DND-41 (cell line): ENCODE measurements around the gene ANGPTL4.
"Not testable (repeated sequence)": the region's sequence is repeated elsewhere in the genome, so short reads cannot be mapped to it uniquely, and the experiment has no call there.

Experiments
- ATAC-seq: fragments of 200-7000 bp; cut with Tn5 transposase; 3 replicates; pipeline ENCODE4 v1.9.1; 2021; ENCODE audit warnings: low read depth; ENCODE audit not compliant: insufficient read depth
- DNase-seq: peaks from one replicate; pipeline ENCODE4 v3.0.0-alpha.2; 2020
- H2AFZ ChIP-seq: 2 replicates; pipeline ENCODE4 v1.6.0; 2012; ENCODE audit warnings: low read depth, low read length
- H3K27ac ChIP-seq: 2 replicates; pipeline ENCODE4 v1.5.1; 2012; ENCODE audit warnings: low read length, inconsistent platforms
- H3K27me3 ChIP-seq: fragments of 200-600 bp; sonication (generic); 2 replicates; pipeline ENCODE4 v1.6.0; 2012; ENCODE audit warnings: low read length, mild to moderate bottlenecking, inconsistent platforms; ENCODE audit not compliant: insufficient read depth, poor library complexity
- H3K36me3 ChIP-seq: 2 replicates; pipeline ENCODE4 v1.5.1; 2012; ENCODE audit warnings: low read length, inconsistent platforms; ENCODE audit not compliant: insufficient read depth
- H3K4me1 ChIP-seq: 2 replicates; pipeline ENCODE4 v1.5.1; 2012; ENCODE audit warnings: mild to moderate bottlenecking, low read length; ENCODE audit not compliant: insufficient read depth
- H3K4me2 ChIP-seq: 2 replicates; pipeline ENCODE4 v1.6.0; 2012; ENCODE audit warnings: mild to moderate bottlenecking, moderate library complexity, low read length, inconsistent platforms; ENCODE audit not compliant: insufficient read depth
- H3K4me3 ChIP-seq, 2 experiments: fragments of 200-600 bp in 1 of 2; shearing (Covaris generic) in 1 of 2; 2 replicates each; pipeline ENCODE4 v1.5.1; 2012 to 2016; ENCODE audit warnings: inconsistent platforms in 2 of 2, low read length in 2 of 2, mild to moderate bottlenecking in 2 of 2, low read depth in 1 of 2, moderate library complexity in 1 of 2
- H3K79me2 ChIP-seq: 2 replicates; pipeline ENCODE4 v1.6.0; 2012; ENCODE audit warnings: low read length, inconsistent platforms; ENCODE audit not compliant: insufficient read depth
- H3K9ac ChIP-seq: 2 replicates; pipeline ENCODE4 v1.6.0; 2012; ENCODE audit warnings: low read depth, mild to moderate bottlenecking, inconsistent platforms, low read length, moderate library complexity
- H3K9me3 ChIP-seq: 2 replicates; pipeline ENCODE4 v1.5.1; 2012; ENCODE audit warnings: low read length, moderate library complexity, mild to moderate bottlenecking, inconsistent platforms; ENCODE audit not compliant: insufficient read depth, severe bottlenecking
- H4K20me1 ChIP-seq: 2 replicates; pipeline ENCODE4 v1.6.0; 2012; ENCODE audit warnings: low read length; ENCODE audit not compliant: insufficient read depth
- EZH2 ChIP-seq: IDR thresholded peaks from 3 replicates; pipeline ENCODE4 v1.6.1; 2012; ENCODE audit warnings: borderline replicate concordance, low read depth, mild to moderate bottlenecking, moderate library complexity, low read length, inconsistent platforms; ENCODE audit not compliant: severe bottlenecking
- TF ChIP-seq, protein P1 (sequence below): IDR thresholded peaks from 2 replicates; pipeline ENCODE4 v1.5.1; 2012; ENCODE audit warnings: borderline replicate concordance, low read length, moderate library complexity, mild to moderate bottlenecking; ENCODE audit not compliant: poor library complexity, severe bottlenecking; ENCODE audit errors: extremely low read depth

Gene ANGPTL4

GRCh38 chr19:8404391-8405151 lies 40.6 kb downstream of the ANGPTL4 start:
- TF ChIP-seq EZH2, result no peak
- TF ChIP-seq, protein P1, sequence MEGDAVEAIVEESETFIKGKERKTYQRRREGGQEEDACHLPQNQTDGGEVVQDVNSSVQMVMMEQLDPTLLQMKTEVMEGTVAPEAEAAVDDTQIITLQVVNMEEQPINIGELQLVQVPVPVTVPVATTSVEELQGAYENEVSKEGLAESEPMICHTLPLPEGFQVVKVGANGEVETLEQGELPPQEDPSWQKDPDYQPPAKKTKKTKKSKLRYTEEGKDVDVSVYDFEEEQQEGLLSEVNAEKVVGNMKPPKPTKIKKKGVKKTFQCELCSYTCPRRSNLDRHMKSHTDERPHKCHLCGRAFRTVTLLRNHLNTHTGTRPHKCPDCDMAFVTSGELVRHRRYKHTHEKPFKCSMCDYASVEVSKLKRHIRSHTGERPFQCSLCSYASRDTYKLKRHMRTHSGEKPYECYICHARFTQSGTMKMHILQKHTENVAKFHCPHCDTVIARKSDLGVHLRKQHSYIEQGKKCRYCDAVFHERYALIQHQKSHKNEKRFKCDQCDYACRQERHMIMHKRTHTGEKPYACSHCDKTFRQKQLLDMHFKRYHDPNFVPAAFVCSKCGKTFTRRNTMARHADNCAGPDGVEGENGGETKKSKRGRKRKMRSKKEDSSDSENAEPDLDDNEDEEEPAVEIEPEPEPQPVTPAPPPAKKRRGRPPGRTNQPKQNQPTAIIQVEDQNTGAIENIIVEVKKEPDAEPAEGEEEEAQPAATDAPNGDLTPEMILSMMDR, result no peak
- no peak for ATAC-seq

GRCh38 chr19:8410718-8411117 lies 46.8 kb downstream of the ANGPTL4 start:
- DNase-seq, H3K9ac ChIP-seq, H3K27ac ChIP-seq, H3K9me3 ChIP-seq, H3K4me3 ChIP-seq, H3K36me3 ChIP-seq, H3K27me3 ChIP-seq, ATAC-seq, H4K20me1 ChIP-seq, H2AFZ ChIP-seq, H3K79me2 ChIP-seq, H3K4me2 ChIP-seq: not testable (repeated sequence)
- peaks cover 10% of the 10 kb centered on the region for H3K4me1 ChIP-seq
- TF ChIP-seq, protein P1, result peak; percentile 26

More at GRCh38 chr19:8404391-8405151, 40.6 kb downstream of the ANGPTL4 start:
- DNase-seq, result no peak
- no peak overlapping the region for H3K9ac ChIP-seq
- H3K4me3 ChIP-seq, result no peak overlapping the region
- H3K27ac ChIP-seq, result no peak overlapping the region
- H3K9me3 ChIP-seq, result no peaks in the 10 kb centered on the region
- H3K4me1 ChIP-seq, result no peaks in the 10 kb centered on the region
- H3K27me3 ChIP-seq, result no peaks in the 10 kb centered on the region
- no peak overlapping the region for H3K4me2 ChIP-seq
- H2AFZ ChIP-seq, result no peak overlapping the region
- peaks cover 42% of the 10 kb centered on the region for H3K36me3 ChIP-seq
- peaks cover 13% of the 10 kb centered on the region for H4K20me1 ChIP-seq
- H3K79me2 ChIP-seq, result peaks cover 14% of the 10 kb centered on the region; the same call in 1 of the 2 replicates

DNA sequence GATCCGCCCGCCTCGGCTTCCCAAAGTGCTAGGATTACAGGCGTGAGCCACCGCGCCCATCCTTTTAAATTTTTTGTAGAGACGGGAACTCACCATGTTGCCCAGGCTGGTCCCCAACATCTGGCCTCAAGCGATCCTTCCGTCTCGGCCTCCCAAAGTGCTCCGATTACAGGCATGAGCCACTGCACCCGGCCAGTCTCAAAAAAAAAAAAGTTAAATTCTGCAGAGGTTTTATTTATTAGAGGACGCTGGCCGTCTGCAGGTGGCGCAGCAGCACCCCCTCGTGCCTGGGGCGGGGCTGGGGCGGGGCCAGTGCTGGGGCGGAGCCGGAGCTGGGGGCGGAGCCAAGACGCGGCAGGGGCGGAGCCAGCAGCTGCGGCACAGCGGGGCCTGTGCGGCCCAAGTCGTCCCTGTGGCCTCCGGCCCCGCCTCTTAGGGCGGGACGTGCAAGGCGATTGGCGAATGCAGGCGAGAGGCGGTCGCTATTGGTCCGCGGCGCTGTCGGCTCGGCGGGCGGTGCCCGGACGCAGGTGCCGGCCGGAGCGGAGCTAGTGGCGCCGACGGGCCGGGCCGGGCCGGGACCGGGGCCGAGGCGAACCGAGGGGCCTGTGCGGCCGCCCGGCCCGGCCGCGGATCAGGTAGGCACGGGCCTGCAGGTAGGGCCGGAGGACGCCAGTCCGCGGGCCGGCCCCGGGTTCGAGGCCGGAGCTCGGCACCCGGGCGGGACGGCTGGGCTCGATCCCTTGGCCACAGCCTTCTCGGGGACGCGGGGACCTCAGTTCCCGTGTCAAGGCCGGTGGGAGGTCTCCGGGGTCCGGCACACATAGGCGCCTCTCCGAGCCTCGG lies 49.1 kb downstream of the ANGPTL4 start, which contains the start of gene MARCHF2:
MARCHF2 (plus strand) TSS at position 523 of the 846 bp plus-strand sequence. CDS start 8,536 bp downstream, outside the sequence.
- H3K4me1 ChIP-seq, result peaks cover 10% of the 10 kb centered on the region
- ATAC-seq (peak; percentile 100), DNase-seq (peak; percentile 97)
- peak within 1 kb of the TSS; percentile 63 for H3K9ac ChIP-seq
- peak within 1 kb of the TSS; percentile 3; the same call in 1 of the 2 replicates for H3K27ac ChIP-seq
- no peaks in the 10 kb centered on the region for H3K27me3 ChIP-seq
- H4K20me1 ChIP-seq, result no peaks in the 10 kb centered on the region
- H3K4me2 ChIP-seq, result peak within 1 kb of the TSS; percentile 87
- peak within 1 kb of the TSS; percentile 23 to 66; a peak in 3 of 4 replicates for H3K4me3 ChIP-seq
- H3K36me3 ChIP-seq, result no peaks in the 10 kb centered on the region
- H2AFZ ChIP-seq, result peak within 1 kb of the TSS; percentile 83
- H3K9me3 ChIP-seq, result no peaks in the 10 kb centered on the region
- H3K79me2 ChIP-seq, result no peaks in the 10 kb centered on the region
- TF ChIP-seq, protein P1, result peak; percentile 66
- TF ChIP-seq EZH2, result no peak
